Naive thymus-derived CD8-positive, alpha-beta T cell (primary cell): ENCODE results near the gene TRNAU1AP. TPM values are rescaled to one million over a fixed set of nuclear protein-coding genes. Genes with fewer than 3 reads are reported as not detected.
"Not testable (repeated sequence)": the region's sequence is repeated elsewhere in the genome, so short reads cannot be mapped to it uniquely, and the experiment has no call there.

Experiments
- ATAC-seq, 2 donors: fragments of 150-1000 bp; cut with Tn5 transposase in 1 of 2; sonication (Bioruptor Pico), chemical (Tn5 transposase) in 1 of 2; 1 replicate in 1 of 2; 2 replicates in 1 of 2; pipeline ENCODE4 v1.10.0; 2021; ENCODE audit warnings: mild to moderate bottlenecking in 2 of 2, moderate library complexity in 2 of 2
- POLR2A ChIA-PET: fragments of 350-600 bp; sonication (Branson Sonifier 250); formaldehyde crosslinking; loops from one replicate; lab custom pipeline; 2021; ENCODE audit warnings: antibody characterized with exemption; lab: Charles Lee
- DNase-seq, 10 donors: peaks; one replicate each; pipeline versions ENCODE4 v3.0.0 to v3.0.0-alpha.2; 2020 to 2022
- H3K27ac Mint-ChIP-seq, 10 donors: one replicate each; pipeline ENCODE4 v1.8.0; 2020 to 2022; ENCODE audit warnings: mild to moderate bottlenecking in 10 of 10, mixed read lengths in 10 of 10, moderate library complexity in 4 of 10, inconsistent platforms in 1 of 10
- H3K27me3 Mint-ChIP-seq, 5 donors: one replicate each; pipeline ENCODE4 v1.8.0; 2021 to 2022; ENCODE audit warnings: mixed read lengths in 5 of 5
- H3K36me3 Mint-ChIP-seq, 3 donors: one replicate each; pipeline ENCODE4 v1.8.0; 2020 to 2022; ENCODE audit warnings: mixed read lengths in 3 of 3, mild to moderate bottlenecking in 2 of 3, inconsistent platforms in 1 of 3
- H3K4me1 Mint-ChIP-seq, 4 donors: one replicate each; pipeline ENCODE4 v1.8.0; 2021 to 2022; ENCODE audit warnings: mixed read lengths in 4 of 4
- H3K4me3 Mint-ChIP-seq, 10 donors: one replicate each; pipeline ENCODE4 v1.8.0; 2020 to 2022; ENCODE audit warnings: mild to moderate bottlenecking in 10 of 10, mixed read lengths in 10 of 10, moderate library complexity in 6 of 10, inconsistent platforms in 1 of 10
- H3K9me3 Mint-ChIP-seq, 9 donors: one replicate each; pipeline ENCODE4 v1.8.0; 2020 to 2022; ENCODE audit warnings: mixed read lengths in 9 of 9, mild to moderate bottlenecking in 3 of 9, inconsistent platforms in 1 of 9, moderate library complexity in 1 of 9
- polyA plus RNA-seq, 3 donors: library from polyadenylated mRNA; unstranded; fragments of 300-500 nt; fragmentation: Illumina TruSeq; gene quantifications; one replicate each; pipeline ENCODE4 v1.2.3, GENCODE V29; 2021
- total RNA-seq, 8 experiments: library from RNA in 2 of 8; stranded (reverse) in 2 of 8; gene quantifications; one replicate each; pipeline ENCODE4 v1.2.3 and lab custom pipeline; 2021 to 2026

Gene TRNAU1AP
- total and polyA plus RNA-seq, 5 experiments from 2014 or later = 21.5 to 42.8 (median 25.3) TPM

DNA sequence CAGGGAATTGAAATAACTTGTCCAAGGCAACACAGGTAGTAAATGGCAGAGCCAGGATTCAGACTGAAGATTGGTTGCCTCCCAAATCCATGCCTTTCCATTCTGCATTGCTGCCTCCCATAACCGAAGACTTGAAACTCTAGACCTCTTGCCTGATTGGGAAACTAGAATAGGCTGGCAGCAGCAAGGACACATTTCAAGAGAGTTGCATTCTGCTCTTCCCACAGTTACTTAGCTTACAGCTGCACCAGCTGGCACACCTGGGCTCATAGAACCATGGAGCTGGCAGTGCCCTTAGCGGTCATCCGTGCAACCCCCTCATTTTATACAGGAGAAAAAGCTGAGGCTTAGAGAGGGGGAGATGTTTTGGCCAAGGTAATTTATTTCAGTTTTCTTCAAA lies 8.0 kb downstream of the TRNAU1AP start:
- DNase-seq (no peak), ATAC-seq (no peak)
- H3K4me3 Mint-ChIP-seq = no peak overlapping the region
- POLR2A ChIA-PET = interaction anchor here (1.7 kb wide), 1 partner anchor 20 kb away, joined by 8 read pairs; no protein-coding TSS in a partner anchor
- peaks cover 0 to 2% (median 0%) of the 10 kb centered on the region in 4 donors for H3K4me1 Mint-ChIP-seq
- H3K27ac Mint-ChIP-seq = peak overlapping the region in 1 of 10 donors; percentile 72
- no peaks in the 10 kb centered on the region for H3K9me3 Mint-ChIP-seq
- no peaks in the 10 kb centered on the region for H3K27me3 Mint-ChIP-seq
- peaks cover 0 to 83% (median 15%) of the 10 kb centered on the region in 3 donors for H3K36me3 Mint-ChIP-seq

DNA sequence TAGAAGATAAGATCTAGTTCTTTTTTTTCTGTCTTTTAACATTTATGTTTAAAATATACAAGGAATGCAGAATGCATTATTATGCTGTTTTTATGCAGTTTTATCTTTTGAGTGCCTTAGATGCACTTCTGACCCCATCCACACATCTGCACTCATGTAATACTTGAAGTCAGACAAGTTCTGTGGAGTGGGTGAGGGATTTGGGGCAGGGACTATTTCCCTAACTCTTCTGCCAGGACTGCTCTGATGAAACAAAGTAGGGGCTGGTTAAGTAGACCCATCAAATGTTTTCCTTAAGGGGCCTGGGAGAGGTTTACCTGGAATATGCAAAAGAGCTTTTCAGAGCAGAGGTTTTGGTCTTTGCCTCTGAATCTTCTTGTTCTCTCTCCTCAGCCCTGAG lies 11.4 kb downstream of the TRNAU1AP start:
- no peak overlapping the region for H3K27ac Mint-ChIP-seq

DNA sequence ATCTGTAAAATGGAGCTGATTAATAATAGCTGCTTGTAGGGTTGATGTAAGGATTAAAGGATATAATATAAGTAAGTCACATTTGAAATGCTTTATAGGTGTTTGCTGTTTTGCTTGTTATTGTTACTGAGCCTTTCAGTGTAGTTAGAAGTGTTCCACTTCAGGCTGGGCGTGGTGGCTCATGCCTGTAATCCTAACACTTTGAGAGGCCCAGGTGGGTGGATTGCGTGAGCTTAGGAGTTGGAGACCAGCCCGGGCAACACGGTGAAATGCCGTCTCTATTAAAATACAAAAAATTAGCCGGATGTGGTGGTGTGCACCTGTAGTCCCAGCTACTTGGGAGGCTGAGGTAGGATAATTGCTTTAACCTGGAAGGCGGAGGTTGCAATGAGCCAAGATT lies 12.2 kb downstream of the TRNAU1AP start:
- ATAC-seq = no peak
- Mint-ChIP-seq H3K36me3 (peaks cover 0 to 78% (median 10%) of the 10 kb centered on the region in 3 donors), H3K4me1 (no peaks in the 10 kb centered on the region), H3K4me3 (no peak overlapping the region), H3K27ac (peak overlapping the region in 2 of 10 donors; percentile 20 to 75), H3K27me3 (no peaks in the 10 kb centered on the region), H3K9me3 (no peaks in the 10 kb centered on the region)
- DNase-seq = no peak
- POLR2A ChIA-PET = interaction anchor here (0.5 to 1.6 kb wide), 4 partner anchors 14 to 140 kb away, joined by 3 to 10 read pairs (median 7); no protein-coding TSS in a partner anchor

More for the DNA sequence above, 11.4 kb downstream of the TRNAU1AP start:
- no peaks in the 10 kb centered on the region for H3K27me3 Mint-ChIP-seq
- ATAC-seq (no peak), DNase-seq (no peak)
- H3K4me3 Mint-ChIP-seq = no peak overlapping the region
- peaks cover 0 to 84% (median 13%) of the 10 kb centered on the region in 3 donors for H3K36me3 Mint-ChIP-seq
- no peaks in the 10 kb centered on the region for H3K4me1 Mint-ChIP-seq
- POLR2A ChIA-PET = interaction anchor here (0.5 to 1.6 kb wide), 5 partner anchors 14 to 107 kb away, joined by 3 to 10 read pairs (median 4); no protein-coding TSS in a partner anchor
- H3K9me3 Mint-ChIP-seq = no peaks in the 10 kb centered on the region

DNA sequence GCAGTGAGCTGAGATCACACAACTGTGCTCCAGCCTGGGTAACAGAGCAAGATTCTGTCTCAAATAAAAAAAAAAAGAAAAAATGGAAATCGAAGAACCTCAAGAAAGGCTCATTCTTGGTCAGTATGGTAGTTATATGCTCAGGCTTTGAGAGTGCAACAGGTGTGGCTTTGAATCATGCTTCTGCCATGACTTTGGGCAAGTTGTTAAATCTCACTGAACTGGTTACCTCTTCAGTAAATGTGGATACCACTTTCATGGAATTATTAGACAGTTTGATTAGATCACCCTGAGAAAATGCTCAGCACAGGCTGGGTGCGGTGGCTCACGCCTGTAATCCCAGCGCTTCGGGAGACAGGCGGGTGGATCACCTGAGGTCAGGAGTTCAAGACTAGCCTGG lies 12.8 kb downstream of the TRNAU1AP start:
- no peaks in the 10 kb centered on the region for H3K4me1 Mint-ChIP-seq
- H3K36me3 Mint-ChIP-seq = peaks cover 0 to 78% (median 7%) of the 10 kb centered on the region in 3 donors
- H3K9me3 Mint-ChIP-seq = no peaks in the 10 kb centered on the region
- no peaks in the 10 kb centered on the region for H3K27me3 Mint-ChIP-seq
- no peak for ATAC-seq
- POLR2A ChIA-PET = interaction anchor here (1.6 kb wide), 1 partner anchor 16 kb away, joined by 9 read pairs; no protein-coding TSS in a partner anchor
- no peak overlapping the region for H3K4me3 Mint-ChIP-seq
- H3K27ac Mint-ChIP-seq = no peak overlapping the region
- DNase-seq = no peak

DNA sequence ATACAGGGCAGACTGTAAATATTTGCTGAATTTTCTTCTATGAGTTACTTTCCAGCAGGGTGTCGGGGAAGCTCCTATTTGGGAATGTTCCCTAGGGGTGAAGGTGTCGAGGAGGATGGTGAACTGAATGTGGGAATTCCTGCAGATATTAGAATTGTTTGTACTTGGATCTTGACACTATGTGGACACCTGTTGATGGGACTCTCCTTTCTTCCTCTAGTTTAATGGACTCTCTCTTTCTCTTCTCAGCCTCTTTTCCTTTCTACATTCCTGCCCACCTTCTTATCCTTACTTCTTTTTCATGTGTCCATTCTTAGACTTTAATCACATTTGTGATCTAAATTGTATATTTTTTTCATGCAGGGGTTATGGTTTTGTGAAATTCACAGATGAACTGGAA lies 14.0 kb downstream of the TRNAU1AP start:
- no peak for DNase-seq
- Mint-ChIP-seq H3K4me3 (no peak overlapping the region), H3K36me3 (peaks cover 0 to 78% (median 9%) of the 10 kb centered on the region in 3 donors), H3K4me1 (no peaks in the 10 kb centered on the region), H3K9me3 (no peaks in the 10 kb centered on the region), H3K27me3 (no peaks in the 10 kb centered on the region), H3K27ac (peak overlapping the region in 1 of 10 donors; percentile 71)
- POLR2A ChIA-PET = interaction anchor here (0.8 to 1.1 kb wide), 2 partner anchors 11 to 15 kb away, joined by 3 to 4 read pairs; no protein-coding TSS in a partner anchor
- ATAC-seq = no peak

DNA sequence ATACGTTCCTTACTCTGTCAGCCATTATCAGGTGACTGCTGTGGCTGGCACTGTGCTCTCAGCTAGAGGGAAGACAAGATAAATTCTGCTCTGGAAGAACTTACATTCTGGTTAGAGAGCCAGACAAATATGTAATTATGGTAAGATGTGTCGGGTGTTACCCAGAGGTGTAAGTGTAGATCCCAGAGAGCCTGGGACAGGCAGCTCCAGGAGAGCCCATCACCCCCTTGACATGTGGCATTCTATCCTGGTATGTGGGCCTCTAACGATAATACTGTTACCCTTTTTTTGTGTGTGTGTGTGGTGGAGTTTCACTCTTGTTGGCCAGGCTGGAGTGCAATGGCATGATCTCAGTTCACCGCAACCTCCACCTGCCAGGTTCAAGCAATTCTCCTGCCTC lies 19.0 kb downstream of the TRNAU1AP start:
- Mint-ChIP-seq H3K4me1 (peaks cover 0 to under 1% (median 0%) of the 10 kb centered on the region in 4 donors), H3K9me3 (no peaks in the 10 kb centered on the region), H3K27ac (peak overlapping the region in 2 of 10 donors; percentile 18 to 36), H3K27me3 (no peaks in the 10 kb centered on the region), H3K36me3 (peaks cover 0 to 70% (median 13%) of the 10 kb centered on the region in 3 donors), H3K4me3 (no peak overlapping the region)
- ATAC-seq (no peak), DNase-seq (no peak)
- POLR2A ChIA-PET = interaction anchor here (1.0 to 2.3 kb wide), 2 partner anchors 10 to 19 kb away, joined by 4 to 10 read pairs; partner anchors contain the start of gene TRNAU1AP

DNA sequence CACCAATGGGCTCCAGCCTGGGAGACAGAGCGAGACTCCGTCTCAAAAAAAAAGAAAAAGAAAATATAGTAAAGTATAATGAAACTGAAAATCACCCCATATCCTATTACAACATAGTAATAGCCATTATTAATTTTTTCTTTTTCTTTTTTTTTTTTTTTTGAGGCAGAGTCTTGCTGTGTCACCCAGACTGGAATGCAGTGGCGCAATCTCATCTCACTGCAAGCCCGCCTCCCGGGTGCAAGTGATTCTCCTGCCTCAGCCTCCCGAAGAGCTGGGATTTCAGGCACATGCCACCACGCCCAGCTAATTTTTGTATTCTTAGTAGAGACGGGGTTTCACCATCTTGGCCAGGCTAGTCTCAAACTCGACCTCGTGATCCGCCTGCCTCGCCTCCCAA lies 20.0 kb downstream of the TRNAU1AP start:
- not testable (repeated sequence) for H3K4me3 Mint-ChIP-seq, DNase-seq, H3K4me1 Mint-ChIP-seq, H3K27me3 Mint-ChIP-seq, H3K27ac Mint-ChIP-seq, H3K9me3 Mint-ChIP-seq, ATAC-seq
- POLR2A ChIA-PET = interaction anchor here (0.7 kb wide), 1 partner anchor 10 kb away, joined by 4 read pairs; no protein-coding TSS in a partner anchor
- peaks cover 2 to 71% (median 16%) of the 10 kb centered on the region in 3 donors for H3K36me3 Mint-ChIP-seq

DNA sequence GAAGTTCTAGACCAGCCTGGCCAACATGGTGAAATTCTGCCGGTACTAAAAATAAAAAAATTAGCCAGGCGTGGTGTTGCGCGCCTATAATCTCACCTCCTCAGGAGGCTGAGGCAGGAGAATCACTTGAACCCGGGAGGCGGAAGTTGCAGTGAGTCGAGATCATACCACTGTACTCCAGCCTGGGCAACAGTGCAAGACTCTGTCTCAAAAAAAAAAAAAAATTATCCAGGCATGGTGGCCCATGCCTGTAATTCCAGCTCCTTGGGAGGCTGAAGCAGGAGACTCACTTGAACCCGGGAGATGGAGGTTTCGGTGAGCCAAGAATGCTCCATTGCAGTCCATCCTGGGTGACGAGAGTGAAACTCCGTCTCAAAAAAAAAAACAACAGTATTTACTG lies 20.7 kb downstream of the TRNAU1AP start:
- ATAC-seq (no peak), DNase-seq (no peak)
- no peak overlapping the region for H3K27ac Mint-ChIP-seq
- peaks cover 4 to 71% (median 18%) of the 10 kb centered on the region in 3 donors for H3K36me3 Mint-ChIP-seq
- POLR2A ChIA-PET = interaction anchor here (0.7 kb wide), 1 partner anchor 11 kb away, joined by 4 read pairs; no protein-coding TSS in a partner anchor
- H3K4me1 Mint-ChIP-seq = peaks cover 0 to 16% (median 9%) of the 10 kb centered on the region in 4 donors
- no peaks in the 10 kb centered on the region for H3K27me3 Mint-ChIP-seq
- no peaks in the 10 kb centered on the region for H3K9me3 Mint-ChIP-seq
- no peak overlapping the region for H3K4me3 Mint-ChIP-seq

DNA sequence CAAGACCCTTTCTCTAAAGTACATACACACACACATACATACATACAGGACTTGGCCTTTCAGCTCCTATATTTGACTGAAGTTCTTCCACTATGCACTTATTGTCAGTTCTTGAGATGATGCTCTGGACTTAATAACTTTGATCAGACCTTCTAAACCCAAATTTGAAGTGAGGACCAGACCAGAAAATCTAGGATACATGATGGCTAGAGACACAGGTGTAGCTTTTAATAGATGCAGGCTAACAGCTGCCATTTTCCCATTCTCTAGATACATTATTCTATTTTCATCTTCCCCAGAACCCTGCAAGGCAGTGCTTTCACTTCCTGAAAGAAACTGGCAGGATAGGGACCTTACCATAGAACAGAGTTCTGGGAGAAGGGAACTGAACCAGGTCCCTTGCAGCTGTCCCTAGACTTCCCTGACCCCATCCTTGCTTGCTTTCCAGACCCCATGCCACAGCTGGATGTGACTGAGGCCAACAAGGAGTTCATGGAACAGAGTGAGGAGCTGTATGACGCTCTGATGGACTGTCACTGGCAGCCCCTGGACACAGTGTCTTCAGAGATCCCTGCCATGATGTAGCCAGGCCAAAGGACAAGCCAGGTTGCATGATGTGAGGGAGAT lies 24.3 kb downstream of the TRNAU1AP start:
- H3K27ac Mint-ChIP-seq = peak overlapping the region in 5 of 10 donors; percentile 11 to 62 (median 43)
- H3K4me3 Mint-ChIP-seq = no peak overlapping the region
- peaks cover 14 to 39% (median 36%) of the 10 kb centered on the region in 4 donors for H3K4me1 Mint-ChIP-seq
- POLR2A ChIA-PET = interaction anchor here (1.1 to 1.8 kb wide), 2 partner anchors 66 to 71 kb away, joined by 5 read pairs; partner anchors contain the start of gene RCC1
- no peak for DNase-seq
- ATAC-seq = no peak
- peaks cover 8 to 67% (median 20%) of the 10 kb centered on the region in 3 donors for H3K36me3 Mint-ChIP-seq
- no peaks in the 10 kb centered on the region for H3K27me3 Mint-ChIP-seq
- H3K9me3 Mint-ChIP-seq = no peaks in the 10 kb centered on the region

DNA sequence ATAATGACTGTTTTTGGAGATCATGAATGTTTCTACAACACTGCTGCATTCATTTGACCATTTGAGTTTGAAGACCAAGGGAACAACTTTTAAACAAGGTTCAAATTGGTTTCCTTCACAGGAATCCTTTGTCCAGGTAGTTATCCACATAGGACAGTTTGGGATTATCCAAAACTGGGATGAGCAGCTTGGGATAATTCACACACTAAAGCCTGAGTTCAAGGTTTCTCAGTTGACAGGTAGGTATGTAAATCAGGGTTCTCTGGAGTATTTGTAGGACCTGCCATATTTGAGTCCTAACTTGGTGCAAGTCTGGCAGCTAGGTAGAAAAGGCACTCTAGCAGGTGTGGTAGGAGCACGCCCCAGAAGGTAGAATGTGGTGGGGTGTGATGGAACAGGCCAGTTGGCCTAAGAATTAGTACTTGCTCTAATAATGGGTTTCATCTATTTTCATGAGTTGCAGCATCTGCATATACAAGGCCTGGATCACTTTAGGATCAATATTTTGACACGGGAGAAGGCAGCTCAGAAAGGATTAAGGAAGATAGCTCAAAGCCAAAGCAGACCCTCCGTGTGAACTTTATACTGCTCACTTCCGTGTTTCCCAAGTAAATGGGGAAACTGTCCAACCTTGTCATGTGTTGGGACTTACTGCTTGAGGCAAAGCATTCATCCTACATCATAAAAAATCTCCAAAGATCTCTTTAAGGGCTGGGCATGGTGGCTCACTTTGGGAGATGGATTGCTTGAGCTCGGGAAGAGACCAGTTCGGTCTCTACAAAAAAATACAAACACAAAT lies 25.1 kb downstream of the TRNAU1AP start:
- ATAC-seq (no peak), DNase-seq (no peak)
- Mint-ChIP-seq H3K4me1 (peaks cover 14 to 46% (median 39%) of the 10 kb centered on the region in 4 donors), H3K9me3 (no peaks in the 10 kb centered on the region), H3K27me3 (no peaks in the 10 kb centered on the region), H3K27ac (peak overlapping the region in 7 of 10 donors; percentile 6 to 86 (median 61)), H3K36me3 (peaks cover 8 to 66% (median 20%) of the 10 kb centered on the region in 3 donors), H3K4me3 (peak overlapping the region in 1 of 10 donors; percentile 16)
- POLR2A ChIA-PET = interaction anchor here (0.6 to 5.7 kb wide), 4 partner anchors 25 to 193 kb away, joined by 4 to 113 read pairs (median 6); partner anchors contain the start of gene TRNAU1AP

DNA sequence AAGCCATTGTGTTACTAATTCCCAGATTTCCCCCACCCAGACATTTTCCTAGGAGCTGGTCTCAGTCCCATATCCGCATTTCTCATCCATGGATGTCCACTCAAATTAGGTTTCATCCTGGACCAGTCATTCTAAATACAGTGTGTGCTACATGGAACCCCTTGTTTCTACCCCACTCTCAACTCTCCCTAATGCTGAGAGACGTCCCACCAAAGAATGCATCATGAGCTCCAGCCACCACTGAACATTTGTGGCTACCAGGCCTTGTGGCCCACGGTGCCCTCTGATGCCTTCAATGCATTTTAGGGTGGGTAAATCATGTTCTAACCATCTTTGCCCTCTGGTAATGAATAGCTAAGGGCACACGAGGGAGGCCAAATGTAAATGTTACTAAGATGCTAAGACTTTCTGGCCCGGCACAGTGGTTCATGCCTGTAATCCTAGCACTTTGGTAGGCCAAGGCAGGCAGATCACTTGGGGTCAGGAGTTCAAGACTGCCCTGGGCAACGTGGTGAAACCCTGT lies 25.9 kb downstream of the TRNAU1AP start:
- POLR2A ChIA-PET = interaction anchor here (0.6 to 5.7 kb wide), 9 partner anchors 9 to 194 kb away, joined by 3 to 113 read pairs (median 6); partner anchors contain the start of genes RAB42, RCC1, RNU11 and TRNAU1AP
- Mint-ChIP-seq H3K27ac (peak overlapping the region in 8 of 10 donors; percentile 6 to 81 (median 60)), H3K9me3 (no peaks in the 10 kb centered on the region), H3K4me1 (peaks cover 16 to 50% (median 42%) of the 10 kb centered on the region in 4 donors), H3K36me3 (peaks cover 8 to 58% (median 20%) of the 10 kb centered on the region in 3 donors), H3K27me3 (no peaks in the 10 kb centered on the region), H3K4me3 (peak overlapping the region in 3 of 10 donors; percentile 15 to 52 (median 52))
- ATAC-seq (no peak), DNase-seq (no peak)

DNA sequence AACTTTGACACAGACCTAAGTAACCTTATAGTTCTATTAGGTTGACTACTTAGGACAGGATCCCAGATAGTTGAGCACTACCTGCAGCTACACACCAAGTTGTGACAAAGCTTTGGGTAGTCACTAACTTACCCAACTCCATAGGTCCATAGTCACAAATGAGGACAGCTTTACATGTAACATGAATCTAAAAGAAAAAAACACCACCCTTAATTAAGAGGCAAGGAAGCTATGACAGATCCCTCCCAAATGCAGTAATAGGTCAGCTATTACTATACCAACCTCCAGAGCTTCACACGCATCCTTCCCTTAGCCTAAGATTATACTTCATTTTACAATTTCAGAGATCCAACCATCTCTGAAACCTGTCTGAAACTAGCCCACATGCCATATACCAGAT lies 26.5 kb downstream of the TRNAU1AP start:
- peak overlapping the region in 8 of 10 donors; percentile 75 to 96 (median 88) for H3K27ac Mint-ChIP-seq
- no peaks in the 10 kb centered on the region for H3K27me3 Mint-ChIP-seq
- H3K9me3 Mint-ChIP-seq = no peaks in the 10 kb centered on the region
- POLR2A ChIA-PET = interaction anchor here (0.6 to 5.7 kb wide), 8 partner anchors 9 to 72 kb away, joined by 3 to 113 read pairs (median 20); partner anchors contain the start of genes RAB42, RCC1, RNU11 and TAF12
- peaks cover 16 to 50% (median 42%) of the 10 kb centered on the region in 4 donors for H3K4me1 Mint-ChIP-seq
- H3K4me3 Mint-ChIP-seq = peak overlapping the region; percentile 93 to 99 (median 96)
- ATAC-seq = no peak
- no peak for DNase-seq
- H3K36me3 Mint-ChIP-seq = peaks cover 8 to 58% (median 20%) of the 10 kb centered on the region in 3 donors
